Spleen (tissue), 11 donors: ENCODE measurements around the gene PRKACG. TPM values are rescaled to one million over a fixed set of nuclear protein-coding genes. Genes with fewer than 3 reads are reported as not detected.

Experiments used
- DNase-seq: peaks from one replicate; pipeline ENCODE4 v3.0.0-alpha.2; 2020
- H3K27ac ChIP-seq, 8 donors: fragments of 200-600 bp; sonication (generic) in 7 of 8; 1 replicate in 4 of 8; 2 replicates in 4 of 8; pipeline versions ENCODE4 v1.5.0 to v1.8.0; 2016 to 2021; ENCODE audit warnings: inconsistent platforms in 4 of 8, mild to moderate bottlenecking in 4 of 8, moderate library complexity in 1 of 8
- H3K27me3 ChIP-seq, 7 donors: fragments of 200-600 bp; sonication (generic) in 6 of 7; replicated peaks in 1 of 7; 1 replicate in 4 of 7; 2 replicates in 3 of 7; pipeline versions ENCODE4 v1.5.0 to v1.8.0; 2016 to 2021; ENCODE audit warnings: inconsistent platforms in 3 of 7, mild to moderate bottlenecking in 1 of 7
- H3K36me3 ChIP-seq, 6 donors: fragments of 200-600 bp; sonication (generic) in 5 of 6; 1 replicate in 4 of 6; 2 replicates in 2 of 6; pipeline versions ENCODE4 v1.5.0 to v1.8.0; 2016 to 2021; ENCODE audit warnings: inconsistent platforms in 2 of 6
- H3K4me1 ChIP-seq, 6 donors: fragments of 200-600 bp; sonication (generic) in 5 of 6; 1 replicate in 3 of 6; 2 replicates in 3 of 6; pipeline versions ENCODE4 v1.5.0 to v1.8.0; 2016 to 2021; ENCODE audit warnings: inconsistent platforms in 3 of 6
- H3K4me3 ChIP-seq, 8 donors: fragments of 200-600 bp; sonication (generic) in 7 of 8; 1 replicate in 4 of 8; 2 replicates in 4 of 8; pipeline versions ENCODE4 v1.5.0 to v1.8.0; 2016 to 2021; ENCODE audit warnings: inconsistent platforms in 4 of 8, mild to moderate bottlenecking in 4 of 8, moderate library complexity in 2 of 8
- H3K9me3 ChIP-seq, 8 donors: fragments of 200-600 bp; sonication (generic) in 7 of 8; 1 replicate in 4 of 8; 2 replicates in 4 of 8; pipeline versions ENCODE4 v1.5.0 to v1.8.0; 2016 to 2021; ENCODE audit warnings: inconsistent platforms in 4 of 8
- POLR2A ChIP-seq, 3 donors: fragments of 450-650 bp; IDR thresholded peaks; one replicate each; pipeline ENCODE4 v1.5.1; 2017; ENCODE audit warnings: antibody characterized with exemption in 3 of 3, mild to moderate bottlenecking in 1 of 3
- POLR2AphosphoS5 ChIP-seq, 3 donors: sonication (generic); formaldehyde crosslinking; IDR thresholded peaks; one replicate each; pipeline ENCODE4 v1.5.1; 2017; ENCODE audit warnings: antibody characterized with exemption in 3 of 3
- WGBS, 5 donors: extraction: QIAGEN DNeasy Blood & Tissue Kit in 3 of 5; methylation state at CpG; one replicate each; pipeline versions ENCODE4 v1.1.5 to v1.1.7; 2013 to 2018; 5-methylcytosine and 5-hydroxymethylcytosine counted together
- intact Hi-C: fragments of 100-400 bp; cut with DNase I; formaldehyde crosslinking; loops from one replicate; pipeline ENCODE4 v1.15.0; 2023; ENCODE audit warnings: low total_unique reads
- polyA plus RNA-seq, 3 donors: library from polyadenylated mRNA; stranded (reverse); fragments of 200-250 nt; gene quantifications; one replicate each; pipeline ENCODE4 v1.2.1, GENCODE V29; 2013
- total RNA-seq, 7 donors: library from RNA; depleted of rRNA in 3 of 7; stranded (reverse); fragments of >200 nt in 3 of 7; fragmentation: NEBNext Ultra II Directional in 4 of 7; extraction: Animal tissue kit (Norgen Biotek cat#: 25700) in 4 of 7; gene quantifications; one replicate each; pipeline versions ENCODE4 v1.1.0 to v1.2.1, GENCODE V29; 2016 to 2021
- TF ChIP-seq, protein P1 (sequence below), 11 experiments: fragments of 200-600 bp in 7 of 11; fragments of 450-650 bp in 4 of 11; sonication (generic) in 4 of 11; IDR thresholded peaks in 8 of 11; conservative IDR thresholded peaks in 3 of 11; 1 replicate in 7 of 11; 2 replicates in 4 of 11; pipeline versions ENCODE4 v1.4.0 to v1.8.0; 2016 to 2021; ENCODE audit warnings: antibody characterized with exemption in 11 of 11, inconsistent platforms in 4 of 11, mild to moderate bottlenecking in 1 of 11
- donor health status: healthy with polysubstance abuse.
- donor health status: DM: no; HTN: no; CAD: no; lungs with moderate emphysema.
- donor health status: DM: no; HTN: no; CAD: no.
- donor health status: Bipolar disorder and iron deficiency.
- donor health status: healthy.
- donor health status: DM: no; HTN: no; CAD: no.
- donor health status: DM: yes; HTN: yes; CAD: no.

The PRKACG gene
- total and polyA plus RNA-seq, 10 donors, result not detected

DNA sequence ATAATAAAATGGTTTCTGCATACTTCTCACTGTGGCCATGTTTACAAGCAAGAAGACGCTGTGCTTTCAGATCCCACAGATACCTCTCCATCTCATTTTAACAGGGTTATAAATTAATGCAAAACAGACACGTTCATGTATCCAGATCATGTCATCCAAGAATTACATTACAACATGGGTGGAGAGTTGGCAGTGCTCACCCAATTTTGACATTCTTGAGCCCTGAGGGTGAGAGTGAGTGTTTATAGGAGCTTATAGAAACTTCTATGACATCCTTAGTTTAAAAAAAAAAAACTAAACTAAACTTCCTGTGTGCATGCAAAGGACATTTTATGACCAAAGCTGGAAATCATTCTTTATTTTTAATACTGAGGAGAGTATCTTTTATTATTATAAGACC is 9.1 kb downstream of the PRKACG start:
- Histone ChIP-seq H3K27ac (no peak overlapping the region), H3K4me1 (no peaks in the 10 kb centered on the region), H3K9me3 (no peaks in the 10 kb centered on the region), H3K27me3 (no peaks in the 10 kb centered on the region), H3K4me3 (no peak overlapping the region), H3K36me3 (no peaks in the 10 kb centered on the region)
- WGBS, 5 donors, result 76 to 91% (median 84%) methylated on average over 2 of the region's 2 CpGs
- DNase-seq, result no peak
- TF ChIP-seq POLR2AphosphoS5 (IDR thresholded peaks at IDR 0.05), result no peak
- no peak for TF ChIP-seq POLR2A (IDR thresholded peaks at IDR 0.05)
- TF ChIP-seq, protein P1, sequence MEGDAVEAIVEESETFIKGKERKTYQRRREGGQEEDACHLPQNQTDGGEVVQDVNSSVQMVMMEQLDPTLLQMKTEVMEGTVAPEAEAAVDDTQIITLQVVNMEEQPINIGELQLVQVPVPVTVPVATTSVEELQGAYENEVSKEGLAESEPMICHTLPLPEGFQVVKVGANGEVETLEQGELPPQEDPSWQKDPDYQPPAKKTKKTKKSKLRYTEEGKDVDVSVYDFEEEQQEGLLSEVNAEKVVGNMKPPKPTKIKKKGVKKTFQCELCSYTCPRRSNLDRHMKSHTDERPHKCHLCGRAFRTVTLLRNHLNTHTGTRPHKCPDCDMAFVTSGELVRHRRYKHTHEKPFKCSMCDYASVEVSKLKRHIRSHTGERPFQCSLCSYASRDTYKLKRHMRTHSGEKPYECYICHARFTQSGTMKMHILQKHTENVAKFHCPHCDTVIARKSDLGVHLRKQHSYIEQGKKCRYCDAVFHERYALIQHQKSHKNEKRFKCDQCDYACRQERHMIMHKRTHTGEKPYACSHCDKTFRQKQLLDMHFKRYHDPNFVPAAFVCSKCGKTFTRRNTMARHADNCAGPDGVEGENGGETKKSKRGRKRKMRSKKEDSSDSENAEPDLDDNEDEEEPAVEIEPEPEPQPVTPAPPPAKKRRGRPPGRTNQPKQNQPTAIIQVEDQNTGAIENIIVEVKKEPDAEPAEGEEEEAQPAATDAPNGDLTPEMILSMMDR (IDR thresholded peaks at IDR 0.05 in 8 of 11, conservative IDR thresholded peaks at IDR 0.05 in 3 of 11), result no peak
- intact Hi-C loops, result loop anchor here (10.0 kb wide), 1 partner anchor 420 kb away; no protein-coding TSS in a partner anchor

DNA sequence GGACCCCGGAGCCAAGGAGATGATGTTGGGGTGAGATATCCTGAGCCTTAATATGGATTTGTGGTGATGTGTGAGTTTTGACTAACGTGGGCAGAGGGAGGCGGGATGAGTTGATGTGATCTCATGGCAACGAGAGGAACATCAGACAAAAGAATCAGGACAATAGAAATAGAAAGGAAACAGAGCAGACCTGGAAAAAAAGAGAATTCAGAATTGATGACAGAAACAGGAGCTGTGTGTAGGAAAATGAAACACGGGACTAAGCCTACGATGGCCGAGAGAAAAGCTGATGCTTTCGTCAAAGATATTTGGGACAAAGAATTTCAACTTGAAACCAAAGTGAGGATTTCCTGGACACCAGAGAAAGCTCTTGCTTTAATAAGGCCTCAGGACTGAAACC is 10.9 kb downstream of the PRKACG start:
- Histone ChIP-seq H3K4me3 (no peak overlapping the region), H3K27ac (no peak overlapping the region), H3K36me3 (no peaks in the 10 kb centered on the region), H3K9me3 (no peaks in the 10 kb centered on the region), H3K27me3 (no peaks in the 10 kb centered on the region), H3K4me1 (peaks cover 0 to 16% (median 3%) of the 10 kb centered on the region in 6 donors)
- TF ChIP-seq, protein P1 (IDR thresholded peaks at IDR 0.05 in 8 of 11, conservative IDR thresholded peaks at IDR 0.05 in 3 of 11), result no peak
- TF ChIP-seq POLR2AphosphoS5 (IDR thresholded peaks at IDR 0.05) (no peak), POLR2A (IDR thresholded peaks at IDR 0.05) (no peak)
- WGBS, 5 donors, result 78 to 82% (median 80%) methylated on average over 8 of the region's 8 CpGs
- no peak for DNase-seq
- intact Hi-C loops, result loop anchor here (10.0 kb wide), 1 partner anchor 418 kb away; no protein-coding TSS in a partner anchor

DNA sequence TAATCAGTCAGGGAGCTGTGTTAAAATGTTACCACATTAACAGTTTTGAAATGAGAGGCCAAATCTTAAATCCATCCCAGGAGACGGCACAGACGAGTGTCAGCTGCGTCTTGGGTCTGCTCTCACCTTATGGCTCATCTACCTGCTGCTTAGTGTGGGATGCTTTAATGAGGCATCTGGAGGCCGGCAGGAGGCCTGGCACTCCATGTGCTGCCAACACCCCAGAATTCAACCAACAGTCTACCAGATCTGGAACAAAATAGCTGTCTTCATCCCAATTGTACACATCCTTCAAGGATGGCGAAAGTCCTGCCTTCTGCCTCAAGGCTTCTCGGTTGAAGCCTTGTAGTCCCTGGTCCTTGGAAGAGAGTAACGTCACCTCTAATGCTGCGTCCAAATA is 12.0 kb downstream of the PRKACG start:
- peaks cover 0 to 27% (median 3%) of the 10 kb centered on the region in 6 donors for H3K4me1 ChIP-seq
- no peaks in the 10 kb centered on the region for H3K9me3 ChIP-seq
- no peak overlapping the region for H3K27ac ChIP-seq
- TF ChIP-seq, protein P1 (IDR thresholded peaks at IDR 0.05 in 8 of 11, conservative IDR thresholded peaks at IDR 0.05 in 3 of 11), result no peak
- TF ChIP-seq POLR2A (IDR thresholded peaks at IDR 0.05) (no peak), POLR2AphosphoS5 (IDR thresholded peaks at IDR 0.05) (no peak)
- intact Hi-C loops, result loop anchor here (10.0 kb wide), 1 partner anchor 417 kb away; no protein-coding TSS in a partner anchor
- DNase-seq, result no peak
- H3K4me3 ChIP-seq, result no peak overlapping the region
- no peaks in the 10 kb centered on the region for H3K27me3 ChIP-seq
- no peaks in the 10 kb centered on the region for H3K36me3 ChIP-seq
- WGBS, 5 donors, result 66 to 73% (median 69%) methylated on average over 7 to 8 of the region's 8 CpGs

DNA sequence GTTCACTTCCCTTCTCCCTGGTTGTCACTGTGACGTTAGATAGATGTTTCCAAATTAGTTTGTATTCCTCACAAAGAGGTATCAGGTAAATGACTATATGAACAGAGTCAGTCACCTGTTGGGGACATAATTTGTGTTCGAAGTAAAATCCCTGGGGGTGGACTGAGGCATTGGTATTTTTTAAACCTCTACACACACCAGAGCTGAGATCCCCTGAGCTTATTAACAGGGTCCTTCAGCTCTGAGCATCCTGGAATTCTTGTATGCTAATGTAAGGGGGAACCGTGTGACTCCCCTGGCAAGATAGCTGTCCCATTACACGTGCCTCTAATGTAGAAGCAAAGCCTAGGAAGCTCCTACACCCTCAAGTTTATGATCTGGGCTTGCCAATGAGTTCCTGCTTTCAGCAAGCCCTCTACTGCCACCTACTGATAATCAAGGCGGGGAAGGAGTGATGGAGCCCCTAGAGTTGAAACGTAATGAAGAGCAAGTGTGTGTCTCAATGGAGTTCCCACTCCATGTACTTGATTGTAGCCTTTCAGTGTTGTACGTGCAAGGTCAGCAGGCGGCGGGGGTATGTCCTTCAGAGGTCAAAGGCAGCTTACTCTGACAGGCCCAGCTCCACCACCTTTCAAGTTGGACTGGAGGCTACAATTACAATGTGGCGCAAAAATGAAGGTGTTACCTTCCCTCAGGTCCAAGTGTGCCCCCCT is 14.4 kb downstream of the PRKACG start:
- no peak overlapping the region for H3K4me3 ChIP-seq
- DNase-seq, result peak; percentile 74
- intact Hi-C loops, result loop anchor here (10.0 kb wide), 2 partner anchors 155 to 415 kb away; no protein-coding TSS in a partner anchor
- H3K27me3 ChIP-seq, result no peaks in the 10 kb centered on the region
- H3K36me3 ChIP-seq, result no peaks in the 10 kb centered on the region
- TF ChIP-seq POLR2A (IDR thresholded peaks at IDR 0.05), result no peak
- TF ChIP-seq, protein P1 (IDR thresholded peaks at IDR 0.05 in 8 of 11, conservative IDR thresholded peaks at IDR 0.05 in 3 of 11), result peak; percentile 64 to 86 (median 77)
- H3K4me1 ChIP-seq, result peaks cover 0 to 45% (median 13%) of the 10 kb centered on the region in 6 donors
- WGBS, 5 donors, result 33 to 38% (median 35%) methylated on average over 10 of the region's 10 CpGs
- H3K9me3 ChIP-seq, result no peaks in the 10 kb centered on the region
- no peak overlapping the region for H3K27ac ChIP-seq
